Gastroesophageal sphincter (tissue), 3 donors: ENCODE results near the gene USP14.

ENCODE experiments used
- EP300 ChIP-seq: sonication (generic); formaldehyde crosslinking; IDR thresholded peaks from one replicate; pipeline ENCODE4 v1.6.1; 2017; ENCODE audit warnings: antibody characterized with exemption, mild to moderate bottlenecking
- POLR2A ChIP-seq, 2 donors: fragments of 450-650 bp; IDR thresholded peaks; one replicate each; pipeline ENCODE4 v1.6.1; 2017; ENCODE audit warnings: antibody characterized with exemption in 2 of 2, mild to moderate bottlenecking in 2 of 2, moderate library complexity in 1 of 2
- TF ChIP-seq, protein P1 (sequence below), 4 experiments: fragments of 200-600 bp in 2 of 4; fragments of 450-650 bp in 2 of 4; sonication (generic) in 1 of 4; IDR thresholded peaks; one replicate each; pipeline ENCODE4 v1.5.1; 2017 to 2019; ENCODE audit warnings: antibody characterized with exemption in 4 of 4, mild to moderate bottlenecking in 2 of 4, moderate library complexity in 2 of 4

DNA sequence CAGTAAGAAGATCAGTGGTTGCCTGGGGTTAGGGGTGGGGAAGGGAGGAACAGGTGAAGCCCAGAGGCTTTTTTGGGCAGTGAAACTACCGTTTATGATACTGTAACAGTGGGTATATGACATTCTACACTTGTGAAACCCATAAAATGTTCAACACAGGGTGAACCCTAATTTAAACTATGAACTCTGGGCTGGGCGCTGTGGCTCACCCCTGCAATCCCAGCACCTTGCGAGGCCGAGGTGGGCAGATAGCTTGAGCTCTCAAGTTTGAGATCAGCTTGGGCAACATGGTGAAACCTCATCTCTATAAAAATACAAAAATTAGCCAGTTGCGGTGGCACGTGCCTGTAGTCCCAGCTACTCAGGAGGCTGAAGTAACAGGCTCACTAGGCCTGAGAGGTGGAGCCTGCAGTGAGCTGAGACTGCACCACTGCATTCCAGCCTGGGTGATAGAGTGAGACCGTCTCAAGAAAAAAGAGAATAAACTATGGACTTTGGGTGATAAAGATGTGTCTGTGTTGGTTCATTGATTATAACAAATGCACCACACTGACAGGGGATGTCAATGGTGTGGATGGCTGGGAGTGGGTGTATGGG lies 17.6 kb upstream of the USP14 start:
- TF ChIP-seq, protein P1, sequence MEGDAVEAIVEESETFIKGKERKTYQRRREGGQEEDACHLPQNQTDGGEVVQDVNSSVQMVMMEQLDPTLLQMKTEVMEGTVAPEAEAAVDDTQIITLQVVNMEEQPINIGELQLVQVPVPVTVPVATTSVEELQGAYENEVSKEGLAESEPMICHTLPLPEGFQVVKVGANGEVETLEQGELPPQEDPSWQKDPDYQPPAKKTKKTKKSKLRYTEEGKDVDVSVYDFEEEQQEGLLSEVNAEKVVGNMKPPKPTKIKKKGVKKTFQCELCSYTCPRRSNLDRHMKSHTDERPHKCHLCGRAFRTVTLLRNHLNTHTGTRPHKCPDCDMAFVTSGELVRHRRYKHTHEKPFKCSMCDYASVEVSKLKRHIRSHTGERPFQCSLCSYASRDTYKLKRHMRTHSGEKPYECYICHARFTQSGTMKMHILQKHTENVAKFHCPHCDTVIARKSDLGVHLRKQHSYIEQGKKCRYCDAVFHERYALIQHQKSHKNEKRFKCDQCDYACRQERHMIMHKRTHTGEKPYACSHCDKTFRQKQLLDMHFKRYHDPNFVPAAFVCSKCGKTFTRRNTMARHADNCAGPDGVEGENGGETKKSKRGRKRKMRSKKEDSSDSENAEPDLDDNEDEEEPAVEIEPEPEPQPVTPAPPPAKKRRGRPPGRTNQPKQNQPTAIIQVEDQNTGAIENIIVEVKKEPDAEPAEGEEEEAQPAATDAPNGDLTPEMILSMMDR (IDR thresholded peaks at IDR 0.05), result no peak
- no peak for TF ChIP-seq EP300
- no peak for TF ChIP-seq POLR2A (IDR thresholded peaks at IDR 0.05)
